Mucosa of rectum (tissue), 2 donors: ENCODE data around the gene DIAPH2.

ENCODE experiments used
- H3K27ac ChIP-seq, 2 donors: one replicate each; pipeline ENCODE4 v1.7.0; 2013; ENCODE audit warnings: inconsistent platforms in 2 of 2, low read depth in 2 of 2, low read length in 2 of 2
- H3K27me3 ChIP-seq, 2 donors: one replicate each; pipeline ENCODE4 v1.7.0; 2013; ENCODE audit warnings: low read length in 2 of 2; ENCODE audit not compliant: control insufficient read depth in 2 of 2, insufficient read depth in 2 of 2
- H3K36me3 ChIP-seq, 2 donors: one replicate each; pipeline ENCODE4 v1.7.0; 2013; ENCODE audit warnings: low read length in 2 of 2; ENCODE audit not compliant: control insufficient read depth in 2 of 2, insufficient read depth in 2 of 2
- H3K4me1 ChIP-seq, 2 donors: one replicate each; pipeline ENCODE4 v1.7.0; 2013; ENCODE audit warnings: low read length in 2 of 2, mild to moderate bottlenecking in 1 of 2; ENCODE audit not compliant: control insufficient read depth in 2 of 2, insufficient read depth in 2 of 2
- H3K4me3 ChIP-seq, 2 donors: one replicate each; pipeline ENCODE4 v1.7.0; 2013; ENCODE audit warnings: low read length in 2 of 2
- H3K9ac ChIP-seq, 2 donors: one replicate each; pipeline ENCODE4 v1.7.0; 2013; ENCODE audit warnings: low read length in 2 of 2, low read depth in 1 of 2, mild to moderate bottlenecking in 1 of 2
- H3K9me3 ChIP-seq, 2 donors: one replicate each; pipeline ENCODE4 v1.7.0; 2013; ENCODE audit warnings: low read length in 2 of 2; ENCODE audit not compliant: control insufficient read depth in 2 of 2
- donor health status: healthy.
- donor health status: Normal muscosa, but diverticular disease.

The DIAPH2 gene

GRCh38 chrX:96907516-96908272, 223.1 kb downstream of the DIAPH2 start:
- no peak overlapping the region for H3K27ac ChIP-seq
- H3K9me3 ChIP-seq = no peaks in the 10 kb centered on the region
- no peaks in the 10 kb centered on the region for H3K36me3 ChIP-seq
- no peaks in the 10 kb centered on the region for H3K4me1 ChIP-seq
- no peak overlapping the region for H3K9ac ChIP-seq
- no peaks in the 10 kb centered on the region for H3K27me3 ChIP-seq
- no peak overlapping the region for H3K4me3 ChIP-seq

- Histone ChIP-seq H3K9me3 (no peaks in the 10 kb centered on the region), H3K36me3 (no peaks in the 10 kb centered on the region), H3K4me1 (no peaks in the 10 kb centered on the region), H3K4me3 (no peak overlapping the region), H3K27me3 (no peaks in the 10 kb centered on the region), H3K9ac (no peak overlapping the region), H3K27ac (no peak overlapping the region)
Observed at GRCh38 chrX:96909291-96909690, 224.6 kb downstream of the DIAPH2 start.

- no peak overlapping the region for H3K9ac ChIP-seq
- H3K36me3 ChIP-seq = peaks cover 0 to 5% of the 10 kb centered on the region in 2 donors
- no peaks in the 10 kb centered on the region for H3K9me3 ChIP-seq
- no peak overlapping the region for H3K4me3 ChIP-seq
- no peaks in the 10 kb centered on the region for H3K4me1 ChIP-seq
- no peak overlapping the region for H3K27ac ChIP-seq
- no peaks in the 10 kb centered on the region for H3K27me3 ChIP-seq
Observed at GRCh38 chrX:96918864-96919263, 234.2 kb downstream of the DIAPH2 start.

- Histone ChIP-seq H3K4me1 (no peaks in the 10 kb centered on the region), H3K9ac (no peak overlapping the region), H3K4me3 (no peak overlapping the region), H3K36me3 (peaks cover 0 to 5% of the 10 kb centered on the region in 2 donors), H3K27me3 (no peaks in the 10 kb centered on the region), H3K9me3 (no peaks in the 10 kb centered on the region), H3K27ac (no peak overlapping the region)
Observed at GRCh38 chrX:96919672-96920071, 235.0 kb downstream of the DIAPH2 start.

GRCh38 chrX:96924581-96924980, 239.9 kb downstream of the DIAPH2 start:
- Histone ChIP-seq H3K27ac (no peak overlapping the region), H3K9me3 (no peaks in the 10 kb centered on the region), H3K4me3 (no peak overlapping the region), H3K27me3 (no peaks in the 10 kb centered on the region), H3K36me3 (no peaks in the 10 kb centered on the region), H3K4me1 (no peaks in the 10 kb centered on the region), H3K9ac (no peak overlapping the region)

GRCh38 chrX:96929036-96929435, 244.4 kb downstream of the DIAPH2 start:
- Histone ChIP-seq H3K9me3 (no peaks in the 10 kb centered on the region), H3K36me3 (no peaks in the 10 kb centered on the region), H3K27me3 (no peaks in the 10 kb centered on the region), H3K4me1 (no peaks in the 10 kb centered on the region), H3K9ac (no peak overlapping the region), H3K4me3 (no peak overlapping the region), H3K27ac (no peak overlapping the region)

GRCh38 chrX:96957718-96958117, 273.1 kb downstream of the DIAPH2 start:
- H3K4me3 ChIP-seq = no peak overlapping the region
- H3K27me3 ChIP-seq = no peaks in the 10 kb centered on the region
- no peak overlapping the region for H3K9ac ChIP-seq
- H3K4me1 ChIP-seq = no peaks in the 10 kb centered on the region
- H3K27ac ChIP-seq = no peak overlapping the region
- H3K36me3 ChIP-seq = peaks cover 0 to 5% of the 10 kb centered on the region in 2 donors
- H3K9me3 ChIP-seq = peaks cover 2 to 7% of the 10 kb centered on the region in 2 donors

GRCh38 chrX:96971812-96972211, 287.2 kb downstream of the DIAPH2 start:
- Histone ChIP-seq H3K9ac (no peak overlapping the region), H3K4me3 (no peak overlapping the region), H3K9me3 (no peaks in the 10 kb centered on the region), H3K36me3 (no peaks in the 10 kb centered on the region), H3K27ac (no peak overlapping the region), H3K27me3 (no peaks in the 10 kb centered on the region), H3K4me1 (no peaks in the 10 kb centered on the region)

- no peaks in the 10 kb centered on the region for H3K27me3 ChIP-seq
- no peaks in the 10 kb centered on the region for H3K4me1 ChIP-seq
- H3K9ac ChIP-seq = no peak overlapping the region
- H3K27ac ChIP-seq = no peak overlapping the region
- H3K4me3 ChIP-seq = no peak overlapping the region
- no peaks in the 10 kb centered on the region for H3K36me3 ChIP-seq
- H3K9me3 ChIP-seq = no peaks in the 10 kb centered on the region
Observed at GRCh38 chrX:96978906-96979305, 294.3 kb downstream of the DIAPH2 start.

GRCh38 chrX:96979766-96980165, 295.1 kb downstream of the DIAPH2 start:
- H3K9me3 ChIP-seq = no peaks in the 10 kb centered on the region

More at GRCh38 chrX:96979766-96980165, 295.1 kb downstream of the DIAPH2 start:
- H3K4me1 ChIP-seq = no peaks in the 10 kb centered on the region
- H3K27ac ChIP-seq = no peak overlapping the region
- H3K4me3 ChIP-seq = no peak overlapping the region
- H3K27me3 ChIP-seq = no peaks in the 10 kb centered on the region
- no peaks in the 10 kb centered on the region for H3K36me3 ChIP-seq
- no peak overlapping the region for H3K9ac ChIP-seq
